Astrocyte of the cerebellum (primary cell): ENCODE data around the gene KRT1.
"Not testable (repeated sequence)": the region's sequence is repeated elsewhere in the genome, so short reads cannot be mapped to it uniquely, and the experiment has no call there.

Experiments
- DNase-seq: peaks from one replicate; pipeline ENCODE4 v3.0.0-alpha.2; 2011; ENCODE audit warnings: low read depth
- H3K4me3 ChIP-seq: 2 replicates; pipeline ENCODE4 v1.5.1; 2011; ENCODE audit warnings: mild to moderate bottlenecking, low read depth, low read length, moderate library complexity
- in situ Hi-C: cut with HindIII; loops from 2 replicates; pipeline ENCODE4 v1.10.0; 2017; ENCODE audit warnings: low sequenced_read_pairs
- TF ChIP-seq, protein P1 (sequence below): IDR thresholded peaks from 2 replicates; pipeline ENCODE4 v1.5.1; 2012; ENCODE audit warnings: low read length, low read depth, moderate library complexity, mild to moderate bottlenecking; ENCODE audit errors: missing control alignments

The KRT1 gene

GRCh38 chr12:52673713-52674432 lies 6.3 kb downstream of the KRT1 start:
- TF ChIP-seq, protein P1, sequence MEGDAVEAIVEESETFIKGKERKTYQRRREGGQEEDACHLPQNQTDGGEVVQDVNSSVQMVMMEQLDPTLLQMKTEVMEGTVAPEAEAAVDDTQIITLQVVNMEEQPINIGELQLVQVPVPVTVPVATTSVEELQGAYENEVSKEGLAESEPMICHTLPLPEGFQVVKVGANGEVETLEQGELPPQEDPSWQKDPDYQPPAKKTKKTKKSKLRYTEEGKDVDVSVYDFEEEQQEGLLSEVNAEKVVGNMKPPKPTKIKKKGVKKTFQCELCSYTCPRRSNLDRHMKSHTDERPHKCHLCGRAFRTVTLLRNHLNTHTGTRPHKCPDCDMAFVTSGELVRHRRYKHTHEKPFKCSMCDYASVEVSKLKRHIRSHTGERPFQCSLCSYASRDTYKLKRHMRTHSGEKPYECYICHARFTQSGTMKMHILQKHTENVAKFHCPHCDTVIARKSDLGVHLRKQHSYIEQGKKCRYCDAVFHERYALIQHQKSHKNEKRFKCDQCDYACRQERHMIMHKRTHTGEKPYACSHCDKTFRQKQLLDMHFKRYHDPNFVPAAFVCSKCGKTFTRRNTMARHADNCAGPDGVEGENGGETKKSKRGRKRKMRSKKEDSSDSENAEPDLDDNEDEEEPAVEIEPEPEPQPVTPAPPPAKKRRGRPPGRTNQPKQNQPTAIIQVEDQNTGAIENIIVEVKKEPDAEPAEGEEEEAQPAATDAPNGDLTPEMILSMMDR = no peak
- DNase-seq = no peak
- in situ Hi-C loops = no loop called here
- H3K4me3 ChIP-seq = no peak overlapping the region

DNA sequence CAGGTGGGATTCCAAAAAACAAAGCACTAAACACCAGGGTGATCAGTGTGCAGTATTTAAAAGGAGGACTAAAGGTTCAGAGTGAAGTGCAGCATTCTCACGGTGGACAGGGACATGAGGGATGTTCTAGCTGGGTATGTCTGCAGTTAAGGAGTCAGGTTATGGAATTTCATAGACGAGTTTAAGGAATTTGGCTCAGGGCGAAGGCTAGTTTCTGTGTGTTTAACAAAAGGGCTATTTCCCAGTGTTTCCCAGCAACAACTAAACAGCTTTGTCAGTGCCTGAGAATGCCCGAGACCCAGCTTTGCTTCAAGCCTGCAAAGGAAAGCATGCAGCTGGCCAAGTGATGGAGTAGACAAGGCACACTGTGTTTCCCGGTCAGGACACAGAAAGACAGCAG lies 7.0 kb downstream of the KRT1 start:
- DNase-seq = no peak
- H3K4me3 ChIP-seq = no peak overlapping the region
- in situ Hi-C loops = no loop called here
- TF ChIP-seq, protein P1 = no peak

- in situ Hi-C loops = no loop called here
- TF ChIP-seq, protein P1 = no peak
- DNase-seq = no peak
- H3K4me3 ChIP-seq = no peak overlapping the region
Observed at GRCh38 chr12:52672321-52672933, 7.8 kb downstream of the KRT1 start.

- DNase-seq = no peak
- in situ Hi-C loops = no loop called here
- H3K4me3 ChIP-seq = no peak overlapping the region
- TF ChIP-seq, protein P1 = no peak
Observed at GRCh38 chr12:52670961-52671360, 9.2 kb downstream of the KRT1 start.

DNA sequence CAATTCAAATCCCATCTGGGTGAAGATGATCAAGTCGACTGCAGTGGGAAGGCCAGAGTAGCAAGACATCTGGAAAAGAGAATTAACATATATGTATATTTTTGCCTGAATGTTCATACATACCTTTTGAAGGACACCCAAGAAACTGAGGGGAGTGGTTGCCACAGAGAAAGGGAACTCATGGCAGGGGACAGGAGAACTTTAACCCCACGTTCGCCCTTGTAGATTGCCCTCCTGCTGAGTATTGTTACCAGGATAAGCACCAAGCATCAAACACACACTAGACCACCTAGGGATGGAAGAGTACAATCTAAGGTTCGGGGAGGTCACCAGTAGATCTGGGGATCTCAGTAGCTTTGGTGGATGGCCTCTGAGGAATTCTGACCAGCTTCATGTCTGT lies 9.7 kb downstream of the KRT1 start:
- no peak for DNase-seq
- in situ Hi-C loops = no loop called here
- TF ChIP-seq, protein P1 = no peak
- no peak overlapping the region for H3K4me3 ChIP-seq

- in situ Hi-C loops = loop anchor here (5.0 kb wide), 1 partner anchor 38 kb away; no protein-coding TSS in a partner anchor
- not testable (repeated sequence) for H3K4me3 ChIP-seq, DNase-seq
Observed at GRCh38 chr12:52669941-52670340, 10.3 kb downstream of the KRT1 start.

DNA sequence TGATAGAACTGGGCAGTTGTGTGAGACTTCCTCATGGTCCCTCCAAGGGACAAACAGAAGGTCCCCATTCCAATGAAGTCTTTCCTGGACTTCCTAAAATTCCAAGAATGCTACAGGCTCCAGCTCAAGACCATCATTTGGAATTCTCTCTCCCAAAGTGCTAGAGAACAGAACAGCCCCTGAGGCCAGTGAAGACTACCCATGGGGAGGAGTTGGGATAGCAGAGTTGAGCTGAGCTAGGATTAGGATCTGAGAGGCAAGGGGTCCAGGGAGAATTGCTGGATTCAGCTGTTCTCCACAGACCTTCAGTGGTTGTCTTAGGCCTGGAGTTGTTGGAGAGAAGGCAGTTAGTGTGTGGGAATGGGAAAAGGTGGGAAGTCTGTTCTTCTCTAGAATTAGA lies 10.8 kb downstream of the KRT1 start:
- DNase-seq = no peak
- H3K4me3 ChIP-seq = no peak overlapping the region
- TF ChIP-seq, protein P1 = no peak
- in situ Hi-C loops = loop anchor here (5.0 kb wide), 1 partner anchor 37 kb away; no protein-coding TSS in a partner anchor
